SK-N-SH (cell line): Measurements from ENCODE around the gene ITGBL1. TPM values are rescaled to one million over a fixed set of nuclear protein-coding genes. Genes with fewer than 3 reads are reported as not detected.

Experiments
- CTCF ChIA-PET: fragments of 300-600, 350-600 bp; formaldehyde crosslinking; extraction: SDS; loops from one replicate; lab custom pipeline; 2021; lab: Yijun Ruan, JAX
- POLR2A ChIA-PET: fragments of 350-600 bp; sonication (Branson Sonifier 250); formaldehyde crosslinking; extraction: SDS; loops from one replicate; lab custom pipeline; 2020; ENCODE audit warnings: antibody characterized with exemption, inconsistent platforms; lab: Yijun Ruan, JAX
- DNase-seq: peaks from one replicate; pipeline ENCODE4 v3.0.0; 2012
- H2AFZ ChIP-seq: fragments of 200-600 bp; sonication (generic); 2 replicates; pipeline ENCODE4 v1.8.1; 2016; ENCODE audit warnings: antibody characterized with exemption, mild to moderate bottlenecking, low read depth
- H3F3A ChIP-seq: fragments of 200-600 bp; sonication (generic); replicated peaks from 2 replicates; pipeline ENCODE3; 2016; ENCODE audit warnings: antibody characterized with exemption, mild to moderate bottlenecking; ENCODE audit not compliant: insufficient read depth
- H3K27ac ChIP-seq, 2 experiments: fragments of 200-500 bp in 1 of 2; fragments of 200-600 bp in 1 of 2; sonication (Bioruptor generic) in 1 of 2; sonication (generic), shearing (Covaris generic) in 1 of 2; 2 replicates each; pipeline versions ENCODE4 v1.5.1 to v1.6.1; 2014 to 2016; ENCODE audit warnings: low read depth in 2 of 2, inconsistent platforms in 1 of 2, low read length in 1 of 2, mild to moderate bottlenecking in 1 of 2, mixed read lengths in 1 of 2
- H3K27me3 ChIP-seq: fragments of 200-600 bp; sonication (generic), shearing (Covaris generic); 2 replicates; pipeline ENCODE4 v1.6.1; 2016; ENCODE audit warnings: mixed run types; ENCODE audit not compliant: insufficient read depth
- H3K36me3 ChIP-seq, 2 experiments: fragments of 200-500 bp in 1 of 2; fragments of 200-600 bp in 1 of 2; sonication (Bioruptor generic) in 1 of 2; sonication (generic) in 1 of 2; replicated peaks in 1 of 2; 2 replicates each; pipeline versions ENCODE3 to v1.5.1; 2014 to 2016; ENCODE audit warnings: low read length in 1 of 2, mild to moderate bottlenecking in 1 of 2; ENCODE audit not compliant: insufficient read depth in 2 of 2, control insufficient read depth in 1 of 2
- H3K4me1 ChIP-seq, 2 experiments: fragments of 200-500 bp in 1 of 2; fragments of 200-600 bp in 1 of 2; sonication (Bioruptor generic) in 1 of 2; sonication (generic), shearing (Covaris generic) in 1 of 2; 2 replicates each; pipeline versions ENCODE4 v1.5.1 to v1.6.1; 2014 to 2016; ENCODE audit warnings: low read depth in 1 of 2, low read length in 1 of 2, mixed run types in 1 of 2; ENCODE audit not compliant: insufficient read depth in 2 of 2, control insufficient read depth in 1 of 2
- H3K4me2 ChIP-seq: fragments of 200-600 bp; sonication (generic), shearing (Covaris generic); 2 replicates; pipeline ENCODE4 v1.6.1; 2017; ENCODE audit warnings: mixed run types
- H3K4me3 ChIP-seq, 2 experiments: fragments of 200-500 bp in 1 of 2; fragments of 200-600 bp in 1 of 2; sonication (Bioruptor generic) in 1 of 2; sonication (generic), shearing (Covaris generic) in 1 of 2; 2 replicates each; pipeline versions ENCODE4 v1.5.1 to v1.8.1; 2014 to 2016; ENCODE audit warnings: low read depth in 2 of 2, inconsistent platforms in 1 of 2, low read length in 1 of 2, mild to moderate bottlenecking in 1 of 2, mixed read lengths in 1 of 2, moderate library complexity in 1 of 2
- H3K79me2 ChIP-seq: fragments of 200-600 bp; sonication (generic); 2 replicates; pipeline ENCODE4 v1.8.1; 2017; ENCODE audit warnings: mild to moderate bottlenecking; ENCODE audit not compliant: insufficient read depth
- H3K9ac ChIP-seq: fragments of 200-600 bp; sonication (generic); 2 replicates; pipeline ENCODE4 v1.6.1; 2017; ENCODE audit warnings: mixed run types
- H3K9me2 ChIP-seq: fragments of 200-600 bp; sonication (generic); 2 replicates; pipeline ENCODE4 v1.6.1; 2017; ENCODE audit warnings: mixed run types
- H3K9me3 ChIP-seq: fragments of 200-600 bp; sonication (generic); 2 replicates; pipeline ENCODE4 v1.6.1; 2017; ENCODE audit warnings: mixed run types, mild to moderate bottlenecking, moderate library complexity
- H4K20me1 ChIP-seq: fragments of 200-600 bp; sonication (generic); 2 replicates; pipeline ENCODE4 v1.6.1; 2017; ENCODE audit warnings: mild to moderate bottlenecking, mixed run types; ENCODE audit not compliant: insufficient read depth
- CHD2 ChIP-seq: fragments of 150-350 bp; IDR thresholded peaks from 2 replicates; pipeline ENCODE4 v1.6.1; 2018; ENCODE audit warnings: low read length; ENCODE audit not compliant: partially characterized antibody
- FOSL2 ChIP-seq: IDR thresholded peaks from 2 replicates; pipeline ENCODE4 v1.4.0; 2012; ENCODE audit warnings: low read depth, mild to moderate bottlenecking, moderate library complexity, borderline replicate concordance
- FOXJ3 ChIP-seq: sonication (generic); formaldehyde crosslinking; IDR thresholded peaks from 2 replicates; pipeline ENCODE4 v1.5.1; 2020; ENCODE audit warnings: mild to moderate bottlenecking, missing genetic modification reagents
- GABPA ChIP-seq: IDR thresholded peaks from 2 replicates; pipeline ENCODE4 v1.4.0; 2012; ENCODE audit warnings: low read depth, mild to moderate bottlenecking
- GATA2 ChIP-seq: sonication (generic); formaldehyde crosslinking; IDR thresholded peaks from 2 replicates; pipeline ENCODE4 v1.5.0; 2020; ENCODE audit warnings: mild to moderate bottlenecking, missing genetic modification reagents
- MEF2A ChIP-seq: IDR thresholded peaks from 2 replicates; pipeline ENCODE4 v1.4.0; 2012; ENCODE audit warnings: low read depth, borderline replicate concordance
- MXI1 ChIP-seq: IDR thresholded peaks from 2 replicates; pipeline ENCODE4 v1.6.1; 2012; ENCODE audit warnings: mild to moderate bottlenecking, low read depth, low read length, improper control_type of control experiment
- RAD21 ChIP-seq: IDR thresholded peaks from 2 replicates; pipeline ENCODE4 v1.6.1; 2012; ENCODE audit warnings: mild to moderate bottlenecking, low read length
- RCOR1 ChIP-seq: fragments of 150-350 bp; IDR thresholded peaks from 2 replicates; pipeline ENCODE4 v1.6.1; 2017; ENCODE audit warnings: antibody characterized with exemption, low read length
- RXRA ChIP-seq: IDR thresholded peaks from 2 replicates; pipeline ENCODE4 v1.4.0; 2012; ENCODE audit warnings: low read depth, mild to moderate bottlenecking, borderline replicate concordance
- TEAD4 ChIP-seq: IDR thresholded peaks from 2 replicates; pipeline ENCODE4 v1.4.0; 2012; ENCODE audit warnings: mild to moderate bottlenecking, borderline replicate concordance; ENCODE audit not compliant: insufficient read depth
- USF1 ChIP-seq: IDR thresholded peaks from 2 replicates; pipeline ENCODE4 v1.4.0; 2012; ENCODE audit warnings: low read depth, borderline replicate concordance
- WGBS: methylation state at CpG from one replicate; pipeline ENCODE4 v1.1.6; 2017; ENCODE audit warnings: low lambda C conversion rate; 5-methylcytosine and 5-hydroxymethylcytosine counted together
- polyA plus RNA-seq, 3 experiments: library from polyadenylated mRNA; depleted of rRNA; stranded (reverse); fragments of >200 nt; gene quantifications; 2 replicates each; pipeline ENCODE4 v1.2.3, GENCODE V29; 2012
- TF ChIP-seq, protein P1 (sequence below): IDR thresholded peaks from 2 replicates; pipeline ENCODE4 v1.6.1; 2012; ENCODE audit warnings: mild to moderate bottlenecking, low read depth, low read length, moderate library complexity
- TF ChIP-seq, protein P2 (sequence below): IDR thresholded peaks from 2 replicates; pipeline ENCODE4 v1.4.0; 2012; ENCODE audit warnings: low read depth, borderline replicate concordance

Gene ITGBL1
- polyA plus RNA-seq, 1 of the 3 experiments (the other 2 are of a cell fraction): 78.7 TPM

GRCh38 chr13:101447852-101448251 lies 4.6 kb upstream of the ITGBL1 start:
- ChIA-PET CTCF (no interaction called here), POLR2A (no interaction called here)
- peaks cover 5 to 17% of the 10 kb centered on the region in 2 experiments for H3K4me1 ChIP-seq
- no peaks in the 10 kb centered on the region for H3K27me3 ChIP-seq
- H4K20me1 ChIP-seq: no peaks in the 10 kb centered on the region
- H3K4me3 ChIP-seq: no peak overlapping the region
- H3K9ac ChIP-seq: no peak overlapping the region
- H3K27ac ChIP-seq: no peak overlapping the region
- peaks cover 38% of the 10 kb centered on the region for H3F3A ChIP-seq
- H3K79me2 ChIP-seq: peaks cover 17% of the 10 kb centered on the region
- TF ChIP-seq RAD21: no peak
- TF ChIP-seq, protein P1, sequence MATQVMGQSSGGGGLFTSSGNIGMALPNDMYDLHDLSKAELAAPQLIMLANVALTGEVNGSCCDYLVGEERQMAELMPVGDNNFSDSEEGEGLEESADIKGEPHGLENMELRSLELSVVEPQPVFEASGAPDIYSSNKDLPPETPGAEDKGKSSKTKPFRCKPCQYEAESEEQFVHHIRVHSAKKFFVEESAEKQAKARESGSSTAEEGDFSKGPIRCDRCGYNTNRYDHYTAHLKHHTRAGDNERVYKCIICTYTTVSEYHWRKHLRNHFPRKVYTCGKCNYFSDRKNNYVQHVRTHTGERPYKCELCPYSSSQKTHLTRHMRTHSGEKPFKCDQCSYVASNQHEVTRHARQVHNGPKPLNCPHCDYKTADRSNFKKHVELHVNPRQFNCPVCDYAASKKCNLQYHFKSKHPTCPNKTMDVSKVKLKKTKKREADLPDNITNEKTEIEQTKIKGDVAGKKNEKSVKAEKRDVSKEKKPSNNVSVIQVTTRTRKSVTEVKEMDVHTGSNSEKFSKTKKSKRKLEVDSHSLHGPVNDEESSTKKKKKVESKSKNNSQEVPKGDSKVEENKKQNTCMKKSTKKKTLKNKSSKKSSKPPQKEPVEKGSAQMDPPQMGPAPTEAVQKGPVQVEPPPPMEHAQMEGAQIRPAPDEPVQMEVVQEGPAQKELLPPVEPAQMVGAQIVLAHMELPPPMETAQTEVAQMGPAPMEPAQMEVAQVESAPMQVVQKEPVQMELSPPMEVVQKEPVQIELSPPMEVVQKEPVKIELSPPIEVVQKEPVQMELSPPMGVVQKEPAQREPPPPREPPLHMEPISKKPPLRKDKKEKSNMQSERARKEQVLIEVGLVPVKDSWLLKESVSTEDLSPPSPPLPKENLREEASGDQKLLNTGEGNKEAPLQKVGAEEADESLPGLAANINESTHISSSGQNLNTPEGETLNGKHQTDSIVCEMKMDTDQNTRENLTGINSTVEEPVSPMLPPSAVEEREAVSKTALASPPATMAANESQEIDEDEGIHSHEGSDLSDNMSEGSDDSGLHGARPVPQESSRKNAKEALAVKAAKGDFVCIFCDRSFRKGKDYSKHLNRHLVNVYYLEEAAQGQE: peak; percentile 87
- H3K36me3 ChIP-seq: no peaks in the 10 kb centered on the region
- no peak for DNase-seq
- H3K9me2 ChIP-seq: no peaks in the 10 kb centered on the region
- WGBS: 89% methylated on average over 4 of the region's 4 CpGs
- no peaks in the 10 kb centered on the region for H3K9me3 ChIP-seq
- no peak overlapping the region for H2AFZ ChIP-seq
- H3K4me2 ChIP-seq: no peak overlapping the region

DNA sequence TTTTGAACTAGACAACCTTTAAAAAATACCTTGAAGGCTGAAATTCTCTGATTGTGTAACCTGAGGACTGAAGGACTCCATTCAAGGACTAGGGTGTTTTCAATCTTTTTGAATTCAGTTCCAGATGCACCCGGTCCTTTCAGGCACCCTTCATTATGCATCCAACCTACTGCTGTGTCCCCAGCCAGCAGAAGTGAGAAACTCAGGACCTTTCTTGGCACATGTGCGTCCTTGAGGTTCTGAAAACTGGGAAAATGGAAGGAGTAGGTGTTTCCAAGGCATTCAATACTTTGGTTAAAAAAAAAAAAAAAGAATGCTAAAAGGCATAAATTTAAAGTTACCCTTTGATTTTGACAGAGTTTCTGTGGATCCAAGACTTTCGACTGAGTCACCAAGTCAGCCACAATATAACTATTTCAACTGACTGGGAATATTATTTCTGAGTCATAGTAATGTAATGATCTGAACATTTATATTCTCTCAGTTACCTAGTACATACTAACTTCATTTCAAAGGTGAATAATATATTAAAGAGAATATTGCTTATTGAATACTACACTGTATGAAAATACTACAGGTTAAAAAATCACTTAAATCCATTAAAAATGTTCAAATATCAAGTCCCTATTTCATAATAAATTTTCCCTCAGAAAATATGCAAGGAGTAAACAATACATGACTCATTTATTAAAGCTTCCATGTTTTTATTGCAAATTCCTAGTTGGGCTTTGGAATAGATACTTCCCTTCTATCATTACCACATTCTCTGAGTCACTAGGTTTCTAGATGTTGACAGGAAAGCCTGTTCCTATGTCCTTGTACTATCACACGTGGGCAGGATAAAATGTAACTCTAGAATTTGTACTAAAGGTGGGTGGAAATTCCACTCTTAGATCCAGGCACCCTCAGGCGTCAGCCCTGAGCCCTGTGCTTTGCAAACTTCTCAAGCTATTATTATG lies 2.4 kb upstream of the ITGBL1 start:
- H4K20me1 ChIP-seq: no peaks in the 10 kb centered on the region
- H3F3A ChIP-seq: peaks cover 53% of the 10 kb centered on the region
- CTCF ChIA-PET: no interaction called here
- peak overlapping the region; percentile 38; the same call in 1 of the 2 replicates for H3K9ac ChIP-seq
- 22% methylated on average over 5 of the region's 5 CpGs for WGBS
- H3K79me2 ChIP-seq: peaks cover 39% of the 10 kb centered on the region
- no peaks in the 10 kb centered on the region for H3K9me3 ChIP-seq
- H3K4me3 ChIP-seq: peak overlapping the region in 1 of 2 experiments; percentile 30; a peak in 1 of 4 replicates
- H3K27ac ChIP-seq: peak overlapping the region; percentile 65 to 90; a peak in 3 of 4 replicates
- H3K4me1 ChIP-seq: peaks cover 11 to 20% of the 10 kb centered on the region in 2 experiments
- DNase-seq: no peak
- H3K27me3 ChIP-seq: no peaks in the 10 kb centered on the region
- H2AFZ ChIP-seq: no peak overlapping the region
- H3K4me2 ChIP-seq: peak overlapping the region; percentile 92
- POLR2A ChIA-PET: interaction anchor here (0.6 kb wide), 1 partner anchor 308 kb away, joined by 3 read pairs; no protein-coding TSS in a partner anchor
- no peaks in the 10 kb centered on the region for H3K9me2 ChIP-seq
- no peaks in the 10 kb centered on the region for H3K36me3 ChIP-seq
- peak; percentile 19; the same call in 1 of the 2 replicates for TF ChIP-seq RXRA
- TF ChIP-seq, protein P2, sequence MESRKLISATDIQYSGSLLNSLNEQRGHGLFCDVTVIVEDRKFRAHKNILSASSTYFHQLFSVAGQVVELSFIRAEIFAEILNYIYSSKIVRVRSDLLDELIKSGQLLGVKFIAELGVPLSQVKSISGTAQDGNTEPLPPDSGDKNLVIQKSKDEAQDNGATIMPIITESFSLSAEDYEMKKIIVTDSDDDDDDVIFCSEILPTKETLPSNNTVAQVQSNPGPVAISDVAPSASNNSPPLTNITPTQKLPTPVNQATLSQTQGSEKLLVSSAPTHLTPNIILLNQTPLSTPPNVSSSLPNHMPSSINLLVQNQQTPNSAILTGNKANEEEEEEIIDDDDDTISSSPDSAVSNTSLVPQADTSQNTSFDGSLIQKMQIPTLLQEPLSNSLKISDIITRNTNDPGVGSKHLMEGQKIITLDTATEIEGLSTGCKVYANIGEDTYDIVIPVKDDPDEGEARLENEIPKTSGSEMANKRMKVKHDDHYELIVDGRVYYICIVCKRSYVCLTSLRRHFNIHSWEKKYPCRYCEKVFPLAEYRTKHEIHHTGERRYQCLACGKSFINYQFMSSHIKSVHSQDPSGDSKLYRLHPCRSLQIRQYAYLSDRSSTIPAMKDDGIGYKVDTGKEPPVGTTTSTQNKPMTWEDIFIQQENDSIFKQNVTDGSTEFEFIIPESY: 0 out of 2 replicates have a peak, but pooled peaks have one; percentile 11
- TF ChIP-seq FOSL2: peak; percentile 86
- no peak for TF ChIP-seq CHD2
- TF ChIP-seq GABPA: peak; percentile 8; the same call in 1 of the 2 replicates
- TF ChIP-seq TEAD4: peak; percentile 43; the same call in 1 of the 2 replicates
- peak; percentile 20; the same call in 1 of the 2 replicates for TF ChIP-seq USF1
- TF ChIP-seq RCOR1: no peak
- TF ChIP-seq, protein P1: no peak
- TF ChIP-seq GATA2 (CRISPR knock-in tag): no peak
- no peak for TF ChIP-seq MEF2A
- no peak for TF ChIP-seq MXI1
- TF ChIP-seq FOXJ3 (CRISPR knock-in tag): no peak
